Measurements from ENCODE around the gene MRPL55. TPM values are rescaled to one million over a fixed set of nuclear protein-coding genes. Genes with fewer than 3 reads are reported as not detected.

Gene MRPL55
- total RNA-seq, 6 experiments from 2014 or later: 24.2 to 75.9 (median 38.0) TPM

DNA sequence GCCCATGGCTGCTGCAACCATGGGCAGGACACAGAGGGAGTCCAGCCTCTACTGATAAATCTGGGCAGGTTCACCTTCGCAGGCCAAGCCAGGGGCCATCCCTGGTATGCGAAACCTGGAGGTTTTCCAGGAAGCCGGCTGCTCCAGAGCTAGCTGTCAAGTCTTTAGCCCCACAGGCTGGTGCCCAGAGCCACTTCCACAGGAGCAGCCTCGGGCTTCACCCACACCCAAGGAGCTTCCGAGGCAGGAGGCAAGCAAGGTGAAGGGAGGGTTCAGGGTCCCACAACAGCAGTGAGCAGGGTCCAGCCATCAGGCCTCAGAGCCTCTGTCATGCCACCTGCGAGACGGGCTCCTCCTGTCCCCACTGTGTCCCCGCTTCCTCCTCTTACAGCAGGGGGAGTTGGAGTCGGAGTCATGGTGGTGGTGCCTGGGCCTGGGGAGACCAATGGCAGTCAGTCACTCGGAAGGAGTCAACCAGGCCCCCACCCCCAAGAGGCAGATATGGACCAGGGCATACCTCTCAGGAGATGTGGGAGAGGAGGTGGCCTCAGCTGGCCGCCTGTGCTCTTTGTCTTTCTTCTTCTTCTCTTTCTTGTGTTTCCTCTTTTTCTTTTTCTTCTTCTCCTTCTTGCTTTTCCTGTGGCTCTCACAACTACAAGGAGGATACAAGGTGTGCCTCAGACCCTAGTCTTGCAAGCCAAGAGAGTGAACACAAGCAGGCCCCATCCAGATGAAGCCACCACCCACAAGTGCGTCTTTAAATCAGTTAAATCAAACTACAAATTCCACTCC, 8.1 kb downstream of the MRPL55 start:
- intact Hi-C loops (cut with DNase I): no loop called here
- Histone ChIP-seq H3K9me3 (no peaks in the 10 kb centered on the region), H3K4me3 (no peak overlapping the region), H3K27me3 (no peaks in the 10 kb centered on the region), H3K4me1 (peaks cover 0 to 26% (median 0%) of the 10 kb centered on the region in 4 donors), H3K36me3 (peaks cover 0 to 35% (median 17%) of the 10 kb centered on the region in 4 donors), H3K27ac (no peak overlapping the region)
- no peak for DNase-seq
- ATAC-seq: no peak
- 75% methylated on average over 4 of the region's 12 CpGs for WGBS (ENCODE audit: insufficient coverage, low coverage, low lambda C conversion rate, missing lambda C conversion rate)
- TF ChIP-seq POLR2A (IDR thresholded peaks at IDR 0.05): no peak
- TF ChIP-seq, protein P1, sequence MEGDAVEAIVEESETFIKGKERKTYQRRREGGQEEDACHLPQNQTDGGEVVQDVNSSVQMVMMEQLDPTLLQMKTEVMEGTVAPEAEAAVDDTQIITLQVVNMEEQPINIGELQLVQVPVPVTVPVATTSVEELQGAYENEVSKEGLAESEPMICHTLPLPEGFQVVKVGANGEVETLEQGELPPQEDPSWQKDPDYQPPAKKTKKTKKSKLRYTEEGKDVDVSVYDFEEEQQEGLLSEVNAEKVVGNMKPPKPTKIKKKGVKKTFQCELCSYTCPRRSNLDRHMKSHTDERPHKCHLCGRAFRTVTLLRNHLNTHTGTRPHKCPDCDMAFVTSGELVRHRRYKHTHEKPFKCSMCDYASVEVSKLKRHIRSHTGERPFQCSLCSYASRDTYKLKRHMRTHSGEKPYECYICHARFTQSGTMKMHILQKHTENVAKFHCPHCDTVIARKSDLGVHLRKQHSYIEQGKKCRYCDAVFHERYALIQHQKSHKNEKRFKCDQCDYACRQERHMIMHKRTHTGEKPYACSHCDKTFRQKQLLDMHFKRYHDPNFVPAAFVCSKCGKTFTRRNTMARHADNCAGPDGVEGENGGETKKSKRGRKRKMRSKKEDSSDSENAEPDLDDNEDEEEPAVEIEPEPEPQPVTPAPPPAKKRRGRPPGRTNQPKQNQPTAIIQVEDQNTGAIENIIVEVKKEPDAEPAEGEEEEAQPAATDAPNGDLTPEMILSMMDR (IDR thresholded peaks at IDR 0.05): no peak

DNA sequence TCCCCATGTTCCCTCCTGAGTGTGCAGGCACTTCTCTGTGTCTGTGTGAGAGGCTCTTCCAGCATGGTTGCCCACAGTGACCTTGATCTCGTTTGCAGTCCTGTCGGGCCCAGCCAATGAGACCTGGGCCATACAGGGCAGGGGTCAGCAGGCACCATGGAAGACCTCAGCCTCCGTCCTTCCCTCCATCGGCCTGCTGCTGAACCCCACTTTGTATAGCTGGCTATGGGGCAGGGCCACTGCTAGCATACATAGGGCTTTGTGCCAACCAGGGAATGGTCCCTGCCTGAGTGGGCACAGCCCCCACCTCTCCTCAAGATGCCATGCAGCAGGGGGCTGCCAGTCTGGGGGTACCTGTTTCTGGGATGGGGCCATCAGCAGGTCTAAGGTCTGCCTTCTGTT, 9.8 kb downstream of the MRPL55 start:
- DNase-seq: peak in 1 of 3 donors; percentile 43
- peaks cover 0 to 34% (median 17%) of the 10 kb centered on the region in 4 donors for H3K36me3 ChIP-seq

DNA sequence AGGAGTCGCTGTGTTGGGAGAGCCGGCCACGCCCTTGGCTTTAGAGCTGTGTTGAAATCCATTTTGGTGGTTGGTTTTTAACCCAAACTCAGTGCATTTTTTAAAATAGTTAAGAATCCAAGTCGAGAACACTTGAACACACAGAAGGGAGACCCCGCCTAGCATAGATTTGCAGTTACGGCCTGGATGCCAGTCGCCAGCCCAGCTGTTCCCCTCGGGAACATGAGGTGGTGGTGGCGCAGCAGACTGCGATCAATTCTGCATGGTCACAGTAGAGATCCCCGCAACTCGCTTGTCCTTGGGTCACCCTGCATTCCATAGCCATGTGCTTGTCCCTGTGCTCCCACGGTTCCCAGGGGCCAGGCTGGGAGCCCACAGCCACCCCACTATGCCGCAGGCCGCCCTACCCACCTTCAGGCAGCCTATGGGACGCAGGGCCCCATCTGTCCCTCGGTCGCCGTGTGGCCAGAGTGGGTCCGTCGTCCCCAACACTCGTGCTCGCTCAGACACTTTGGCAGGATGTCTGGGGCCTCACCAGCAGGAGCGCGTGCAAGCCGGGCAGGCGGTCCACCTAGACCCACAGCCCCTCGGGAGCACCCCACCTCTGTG, 10.7 kb downstream of the MRPL55 start:
- ATAC-seq (no peak), DNase-seq (no peak)
- no peak for TF ChIP-seq POLR2A (IDR thresholded peaks at IDR 0.05)
- H3K9me3 ChIP-seq: peaks cover 0 to 4% (median 0%) of the 10 kb centered on the region in 4 donors
- no peak overlapping the region for H3K27ac ChIP-seq
- H3K36me3 ChIP-seq: peaks cover 0 to 34% (median 17%) of the 10 kb centered on the region in 4 donors
- peaks cover 0 to 9% (median 0%) of the 10 kb centered on the region in 4 donors for H3K4me1 ChIP-seq
- 92% methylated on average over 10 of the region's 28 CpGs for whole genome bisulfite sequencing (ENCODE audit: insufficient coverage, low coverage, low lambda C conversion rate, missing lambda C conversion rate)
- no peak overlapping the region for H3K4me3 ChIP-seq
- H3K27me3 ChIP-seq: no peaks in the 10 kb centered on the region
- intact Hi-C loops (cut with DNase I): no loop called here

More for the DNA sequence above, 9.8 kb downstream of the MRPL55 start:
- Histone ChIP-seq H3K4me1 (peaks cover 0 to 18% (median 0%) of the 10 kb centered on the region in 4 donors), H3K9me3 (peaks cover 0 to 4% (median 0%) of the 10 kb centered on the region in 4 donors), H3K27me3 (no peaks in the 10 kb centered on the region), H3K27ac (no peak overlapping the region), H3K4me3 (no peak overlapping the region)
- ATAC-seq: no peak
- WGBS (ENCODE audit: insufficient coverage, low coverage, low lambda C conversion rate, missing lambda C conversion rate): 50% methylated on average over 2 of the region's 4 CpGs
- TF ChIP-seq, protein P1 (IDR thresholded peaks at IDR 0.05): no peak
- intact Hi-C loops (cut with DNase I): no loop called here

DNA sequence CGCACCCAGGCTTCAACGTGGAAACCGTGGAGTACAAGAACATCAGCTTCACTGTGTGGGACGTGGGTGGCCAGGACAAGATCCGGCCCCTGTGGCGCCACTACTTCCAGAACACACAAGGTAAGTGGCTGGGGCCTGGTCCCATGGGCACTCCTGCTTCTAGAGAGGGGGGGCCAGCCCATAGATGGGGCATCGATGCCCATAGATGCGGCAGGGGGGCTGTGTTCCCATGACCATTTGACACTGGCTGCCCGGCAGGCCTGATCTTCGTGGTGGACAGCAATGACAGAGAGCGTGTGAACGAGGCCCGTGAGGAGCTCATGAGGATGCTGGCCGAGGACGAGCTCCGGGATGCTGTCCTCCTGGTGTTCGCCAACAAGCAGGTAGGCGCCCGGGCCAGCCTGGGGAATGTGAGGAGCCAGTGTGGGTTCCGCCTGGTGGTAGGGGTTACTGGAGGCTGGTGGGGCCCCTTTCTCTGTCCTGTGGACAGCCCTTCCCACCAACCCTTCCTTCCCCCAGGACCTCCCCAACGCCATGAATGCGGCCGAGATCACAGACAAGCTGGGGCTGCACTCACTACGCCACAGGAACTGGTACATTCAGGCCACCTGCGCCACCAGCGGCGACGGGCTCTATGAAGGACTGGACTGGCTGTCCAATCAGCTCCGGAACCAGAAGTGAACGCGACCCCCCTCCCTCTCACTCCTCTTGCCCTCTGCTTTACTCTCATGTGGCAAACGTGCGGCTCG, 11.6 kb downstream of the MRPL55 start:
- DNase-seq (peak in 1 of 3 donors; percentile 21), ATAC-seq (no peak)
- peaks cover 0 to 4% (median 0%) of the 10 kb centered on the region in 4 donors for H3K9me3 ChIP-seq
- intact Hi-C loops (cut with DNase I): no loop called here
- TF ChIP-seq, protein P1 (IDR thresholded peaks at IDR 0.05): no peak
- no peak for TF ChIP-seq POLR2A (IDR thresholded peaks at IDR 0.05)
- WGBS (ENCODE audit: insufficient coverage, low coverage, low lambda C conversion rate, missing lambda C conversion rate): 88% methylated on average over 13 of the region's 34 CpGs
- H3K4me1 ChIP-seq: peaks cover 0 to 8% (median 0%) of the 10 kb centered on the region in 4 donors
- H3K36me3 ChIP-seq: peaks cover 0 to 34% (median 17%) of the 10 kb centered on the region in 4 donors
- no peak overlapping the region for H3K27ac ChIP-seq
- H3K4me3 ChIP-seq: no peak overlapping the region
- no peaks in the 10 kb centered on the region for H3K27me3 ChIP-seq
